ENCODE measurements around the gene LEAP2. TPM values are rescaled to one million over a fixed set of nuclear protein-coding genes. Genes with fewer than 3 reads are reported as not detected.

LEAP2 gene, protein sequence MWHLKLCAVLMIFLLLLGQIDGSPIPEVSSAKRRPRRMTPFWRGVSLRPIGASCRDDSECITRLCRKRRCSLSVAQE
- 1 to 10 TPM; 3.5 to 3.9 TPM for total RNA-seq

DNA sequence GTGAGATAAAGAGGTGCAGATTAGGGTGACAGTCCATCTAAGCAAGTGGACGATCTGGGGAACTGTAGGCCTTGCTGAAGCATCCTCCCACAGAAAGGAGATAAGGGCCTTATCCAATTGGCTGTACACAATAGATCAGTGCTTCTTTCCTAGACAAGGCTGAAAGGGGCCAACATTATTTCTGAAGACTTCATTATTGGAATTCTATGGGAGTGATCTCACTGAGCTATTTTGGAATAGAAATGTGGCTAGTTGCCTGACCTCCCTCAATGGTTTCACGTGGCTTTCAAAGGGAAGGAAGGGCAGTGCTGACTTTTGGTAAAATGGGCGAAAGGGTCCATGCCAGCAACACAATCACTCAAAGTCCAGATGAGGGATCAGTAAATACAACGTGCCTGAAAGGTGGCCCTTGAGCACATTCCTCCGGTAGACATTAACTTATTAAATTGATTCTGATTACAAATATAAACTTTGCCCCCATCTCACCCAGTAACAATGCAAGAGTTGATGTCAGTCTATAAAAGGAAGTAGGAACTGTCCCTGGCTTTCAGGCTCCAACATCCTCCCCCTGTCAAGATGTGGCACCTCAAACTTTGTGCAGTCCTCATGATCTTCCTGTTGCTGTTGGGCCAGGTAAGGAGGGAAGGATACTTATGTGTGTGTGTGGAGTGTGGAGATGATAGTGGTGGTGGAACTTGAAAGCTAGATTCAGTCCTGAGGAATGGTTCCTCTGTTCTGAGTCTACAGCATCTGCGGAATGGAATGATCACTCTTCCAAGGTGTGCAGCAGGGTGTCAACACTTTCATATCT is at the start of gene LEAP2:
Gene LEAP2, plus strand, starts transcription at position 550 of the 811 bp plus-strand sequence. Its CDS starts 27 bp downstream, at position 577.
- CTCF ChIA-PET: no interaction called here
- POLR2A ChIA-PET: interaction anchor here (0.6 kb wide), 1 partner anchor 1109 kb away, joined by 4 read pairs; no protein-coding TSS in a partner anchor

DNA sequence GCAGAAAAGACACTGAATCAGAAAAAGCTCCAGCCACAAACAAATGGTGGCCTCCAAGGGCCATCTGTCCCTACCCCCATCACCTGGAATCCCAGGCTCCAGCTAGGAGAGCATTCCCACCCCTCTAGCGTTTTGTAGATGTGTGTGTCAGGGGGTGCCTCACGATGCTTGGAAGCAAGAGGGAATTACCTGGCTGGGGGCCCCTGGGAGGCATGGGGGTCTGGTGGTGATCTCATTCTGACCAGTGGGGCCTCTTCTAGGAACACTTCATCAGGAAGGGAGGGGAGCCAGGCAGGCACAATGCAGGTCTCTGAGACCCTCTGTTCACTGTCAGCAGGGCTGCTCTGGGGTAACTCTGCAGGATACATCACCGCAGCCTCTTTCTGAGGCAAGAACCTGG is 49.0 kb upstream of the LEAP2 start:
- CTCF ChIA-PET: interaction anchor here (0.9 to 2.1 kb wide), 4 partner anchors 11 to 438 kb away, joined by 3 to 5 read pairs (median 4); no protein-coding TSS in a partner anchor
- POLR2A ChIA-PET: no interaction called here

DNA sequence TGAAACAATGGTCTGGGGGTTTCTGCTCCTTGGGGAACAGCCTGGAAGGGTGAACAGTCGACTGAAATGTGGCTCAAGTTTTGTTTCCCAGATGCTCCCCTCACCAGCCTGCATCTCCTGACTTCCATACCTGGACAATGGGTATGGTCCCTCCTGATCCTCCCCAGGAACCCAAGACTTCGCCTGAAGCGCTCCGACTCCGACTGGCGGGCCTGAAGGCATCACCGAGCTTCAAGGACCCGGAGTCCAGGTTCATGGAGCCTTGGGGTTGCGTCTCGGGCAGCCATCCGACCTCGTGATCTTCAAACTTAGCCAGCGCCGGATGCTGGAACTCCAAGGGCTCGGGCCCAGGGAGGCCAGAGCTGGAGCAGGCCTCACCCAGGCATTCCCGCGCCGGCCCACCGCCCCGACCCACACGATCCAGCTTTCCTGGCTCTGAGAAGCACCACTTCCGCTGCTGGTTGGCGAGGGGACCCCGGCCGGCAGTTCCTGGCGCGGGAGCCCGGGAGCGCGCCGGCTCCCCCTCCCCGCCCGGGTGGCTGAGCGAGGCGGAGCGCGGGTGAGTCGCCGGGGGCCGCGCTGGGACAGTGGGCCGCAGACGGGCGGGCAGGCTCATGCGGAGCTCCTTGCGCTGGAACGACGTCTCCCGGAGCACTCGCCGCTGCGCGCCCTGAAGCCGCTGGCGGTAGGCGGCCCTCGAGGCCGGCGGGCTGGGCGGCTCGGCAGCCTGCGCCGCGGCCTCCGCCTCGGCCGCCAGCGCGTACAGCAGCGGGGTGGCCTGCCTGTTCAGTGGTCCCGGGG is 48.2 kb upstream of the LEAP2 start:
- POLR2A ChIA-PET: interaction anchor here (0.6 kb wide), 1 partner anchor 89 kb away, joined by 5 read pairs; no protein-coding TSS in a partner anchor
- CTCF ChIA-PET: interaction anchor here (0.9 to 1.8 kb wide), 4 partner anchors 10 to 298 kb away, joined by 4 to 5 read pairs (median 4); no protein-coding TSS in a partner anchor

DNA sequence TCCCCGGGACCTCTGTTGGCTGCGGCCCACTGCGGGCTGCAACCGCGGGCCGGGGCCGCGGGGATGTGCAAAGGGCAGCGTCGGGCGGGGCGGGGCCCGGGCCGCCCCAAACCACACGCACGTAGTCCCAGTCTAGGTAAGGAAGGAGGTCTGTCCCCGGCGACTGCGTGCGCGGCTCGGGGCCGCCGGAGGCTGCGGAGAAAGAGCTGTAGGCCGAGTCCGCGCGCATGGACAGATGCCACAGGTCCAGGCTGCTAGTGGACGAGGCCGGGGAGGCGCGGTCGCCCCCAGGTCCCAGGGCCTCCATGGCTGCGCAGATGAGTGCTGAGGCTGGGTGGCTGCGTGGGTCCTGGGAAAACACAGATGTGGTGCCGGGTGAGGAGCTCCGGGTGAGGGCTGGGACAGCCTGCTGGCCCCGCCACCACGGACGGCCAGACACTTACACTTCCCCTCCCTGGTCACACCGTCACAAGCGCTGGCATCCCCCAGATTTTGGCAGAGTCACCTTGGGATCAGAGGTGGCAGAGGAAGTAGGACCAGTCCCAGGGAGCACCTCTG is 47.6 kb upstream of the LEAP2 start:
- POLR2A ChIA-PET: interaction anchor here (0.6 kb wide), 1 partner anchor 89 kb away, joined by 5 read pairs; no protein-coding TSS in a partner anchor

DNA sequence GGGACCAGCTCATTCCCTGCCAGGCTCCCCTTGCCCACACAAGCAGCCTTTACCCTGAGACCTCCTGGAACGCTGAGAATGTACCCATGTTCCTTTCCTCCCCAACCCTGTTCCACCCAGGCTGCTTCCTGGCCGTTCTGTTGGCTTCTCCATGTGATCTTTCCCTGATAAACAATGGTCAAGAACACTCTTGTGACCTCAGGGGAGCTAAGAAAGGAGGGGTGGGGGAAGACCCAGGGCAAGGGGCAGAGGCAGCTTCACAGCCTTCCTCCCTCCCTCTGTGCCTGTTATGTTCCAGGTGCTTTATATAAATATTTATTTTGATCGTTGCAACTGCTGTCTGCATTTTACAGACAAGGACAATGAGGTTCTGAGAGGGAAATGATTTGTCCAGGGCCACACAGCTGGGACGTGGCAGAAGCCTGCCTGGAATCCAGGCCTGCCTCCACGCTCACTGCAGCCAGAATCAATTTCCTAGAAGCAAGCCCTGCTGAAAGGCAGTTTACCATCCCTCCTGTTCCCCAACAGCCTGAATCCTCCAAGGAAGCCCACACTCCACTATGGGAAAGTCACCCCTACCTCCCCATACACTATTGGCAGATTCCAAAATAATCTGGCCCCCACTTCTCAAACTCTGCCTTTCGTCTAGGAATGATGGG is 46.9 kb upstream of the LEAP2 start:
- ChIA-PET CTCF (interaction anchor here (0.7 to 1.4 kb wide), 5 partner anchors 28 to 440 kb away, joined by 3 to 5 read pairs (median 4); partner anchors contain the start of genes GDF9 and UQCRQ), POLR2A (no interaction called here)

More for the DNA sequence above, 47.6 kb upstream of the LEAP2 start:
- CTCF ChIA-PET: interaction anchor here (0.7 to 1.4 kb wide), 5 partner anchors 29 to 440 kb away, joined by 3 to 5 read pairs (median 4); partner anchors contain the start of genes GDF9 and UQCRQ

DNA sequence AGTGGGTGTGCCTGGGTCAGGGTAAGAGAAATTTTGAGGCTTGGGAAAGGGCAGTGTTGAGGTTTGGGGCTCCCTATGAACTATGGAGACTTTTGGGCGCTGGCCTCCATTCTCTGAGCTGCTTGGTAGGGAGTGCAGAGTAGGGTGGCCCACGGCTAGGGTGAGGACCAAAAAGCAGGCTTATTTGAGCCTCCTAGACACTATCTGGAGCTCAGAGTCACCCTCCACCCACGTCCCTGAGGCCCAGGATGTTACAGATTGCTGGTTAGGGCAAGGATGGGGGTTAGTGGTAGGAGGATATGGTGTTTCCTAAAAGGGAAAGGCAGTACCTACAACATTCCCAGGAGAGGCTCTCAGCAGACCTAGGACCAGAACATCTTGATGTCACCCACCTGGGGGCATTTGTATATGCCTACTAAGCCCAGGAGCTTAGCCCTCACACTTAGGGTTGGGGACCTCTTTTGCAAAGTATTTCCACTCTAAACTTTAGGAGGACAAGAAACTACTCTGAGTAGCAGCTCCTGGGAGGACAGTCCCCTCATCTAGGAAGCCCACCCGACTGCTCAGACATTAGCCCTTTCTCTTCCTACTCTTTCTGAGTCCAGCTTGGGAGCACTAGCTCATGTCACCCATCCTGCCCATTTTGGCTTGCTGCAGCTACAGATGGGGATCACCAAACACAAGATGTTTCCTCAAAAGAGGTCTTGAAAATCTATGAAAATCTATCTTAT is 45.4 kb upstream of the LEAP2 start:
- CTCF ChIA-PET: interaction anchor here (0.7 to 4.7 kb wide), 5 partner anchors 9 to 55 kb away, joined by 3 to 20 read pairs (median 4); no protein-coding TSS in a partner anchor

DNA sequence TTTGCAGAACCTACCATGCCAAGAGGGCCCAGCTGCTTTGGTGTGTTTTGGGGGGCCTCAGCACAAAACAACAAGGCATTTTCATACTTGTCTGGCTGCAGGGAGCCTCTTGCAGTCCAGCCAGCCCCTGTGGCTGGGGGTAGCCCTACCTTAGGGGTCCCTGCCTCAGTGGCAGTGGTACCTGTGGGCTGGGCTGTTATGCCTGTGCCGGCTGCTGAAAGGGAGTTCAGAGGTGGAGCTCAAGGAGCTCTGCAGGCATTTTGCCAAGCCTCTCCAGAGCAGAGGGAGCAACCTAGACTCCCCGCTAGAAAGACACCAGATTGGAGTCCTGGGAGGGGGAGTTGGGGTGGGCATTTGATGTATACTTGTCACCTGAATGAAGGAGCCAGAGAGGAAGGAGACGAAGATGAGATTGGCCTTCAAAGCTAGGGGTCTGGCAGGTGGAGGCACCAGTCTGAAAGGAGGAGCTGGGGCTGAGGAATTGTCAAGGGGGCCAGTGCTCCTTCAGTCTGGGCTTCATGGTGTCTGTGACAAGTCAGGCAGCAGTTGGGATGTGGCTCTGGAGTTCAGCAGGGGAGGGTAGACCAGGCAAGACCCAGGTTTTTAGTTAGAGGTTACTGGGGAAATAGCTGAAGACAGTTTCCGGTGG is 44.5 kb upstream of the LEAP2 start:
- POLR2A ChIA-PET: no interaction called here
- CTCF ChIA-PET: interaction anchor here (1.0 to 4.7 kb wide), 8 partner anchors 9 to 302 kb away, joined by 3 to 20 read pairs (median 4); no protein-coding TSS in a partner anchor

More for the DNA sequence above, 45.4 kb upstream of the LEAP2 start:
- POLR2A ChIA-PET: no interaction called here

DNA sequence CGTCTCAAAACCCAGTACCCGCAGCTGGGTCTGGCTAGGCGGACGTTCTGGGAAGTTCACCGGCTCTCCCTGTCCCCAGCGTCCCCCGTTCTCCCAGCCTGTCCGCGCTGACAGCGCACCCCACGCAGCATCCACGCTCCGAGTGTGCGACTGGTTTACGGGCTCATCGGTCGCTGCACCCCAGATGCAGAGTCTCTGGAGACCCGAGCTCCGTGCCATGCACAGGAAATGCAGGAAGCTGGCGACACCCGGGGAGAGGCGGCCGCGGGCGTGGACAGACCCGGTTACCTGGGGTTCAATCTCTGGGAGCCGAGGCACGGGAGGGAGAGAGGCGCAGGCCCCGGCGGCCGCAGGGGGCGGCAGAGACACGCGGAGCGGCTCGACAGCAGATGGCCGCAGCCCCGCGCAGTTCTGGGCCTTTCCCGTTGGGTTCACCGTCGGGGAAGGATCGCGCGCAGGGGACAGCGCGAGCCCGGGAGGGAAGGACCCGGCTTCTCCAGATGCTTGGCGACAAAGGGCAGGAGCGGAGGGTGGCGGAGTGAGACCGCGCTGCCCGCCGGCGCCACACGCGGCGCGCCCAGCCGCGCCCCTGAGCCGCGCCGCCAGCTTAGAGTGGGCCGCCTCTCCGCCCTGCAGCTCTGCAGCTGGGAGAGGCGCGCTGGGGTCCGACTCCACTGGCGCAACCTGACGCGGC is 43.6 kb upstream of the LEAP2 start:
- CTCF ChIA-PET: interaction anchor here (1.0 to 4.7 kb wide), 8 partner anchors 10 to 303 kb away, joined by 3 to 20 read pairs (median 4); partner anchors contain the start of gene CCNI2

GRCh38 chr5:132830436-132831094 is 42.9 kb upstream of the LEAP2 start, which contains the start of gene SHROOM1:
Gene SHROOM1, minus strand, starts transcription at chr5:132830647. Its CDS starts 4,507 bp downstream, at chr5:132826140.
- POLR2A ChIA-PET: no interaction called here
- CTCF ChIA-PET: interaction anchor here (1.3 to 4.7 kb wide), 7 partner anchors 11 to 304 kb away, joined by 3 to 20 read pairs (median 5); partner anchors contain the start of gene CCNI2

More for the DNA sequence above, 43.6 kb upstream of the LEAP2 start:
- POLR2A ChIA-PET: no interaction called here

DNA sequence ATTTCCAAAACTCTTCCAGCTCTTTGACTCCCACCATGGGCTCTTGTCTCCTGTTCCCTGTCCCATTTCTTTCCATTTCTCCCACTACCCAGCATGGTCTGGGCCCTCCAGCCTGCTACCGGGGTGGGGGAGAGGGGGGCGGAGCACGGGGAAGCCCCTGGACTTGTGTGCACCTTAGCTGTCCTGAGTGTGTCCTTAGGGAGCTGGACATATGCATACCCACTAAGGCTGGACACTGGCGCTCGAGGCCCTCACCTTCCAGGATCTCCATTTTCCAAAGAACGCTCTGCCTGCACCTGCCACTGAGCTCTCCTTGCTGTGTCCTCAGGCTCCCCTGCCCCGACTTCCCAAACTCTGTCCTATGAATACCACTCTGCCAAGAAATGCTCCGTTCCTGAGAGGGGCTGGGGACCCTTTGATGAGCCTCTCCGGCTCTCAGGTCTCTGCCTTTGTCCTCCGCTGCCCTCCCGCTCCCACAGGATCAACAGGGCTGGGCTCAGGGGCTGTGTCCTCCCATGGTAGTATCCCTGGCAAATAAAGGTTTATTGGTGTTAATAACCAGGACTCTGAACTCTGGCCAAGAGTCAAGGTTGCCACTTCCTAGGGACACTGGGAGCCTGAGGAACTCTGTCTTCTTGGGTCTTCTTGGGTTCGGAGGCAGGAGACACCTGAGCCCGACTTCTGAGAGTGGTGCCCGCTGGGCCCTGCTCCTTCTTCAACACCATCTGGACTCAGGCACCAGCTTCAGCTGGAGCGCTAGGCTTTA is 42.2 kb upstream of the LEAP2 start:
- POLR2A ChIA-PET: no interaction called here

GRCh38 chr5:132832612-132833011 is 40.9 kb upstream of the LEAP2 start:
- ChIA-PET CTCF (interaction anchor here (0.8 to 4.7 kb wide), 2 partner anchors 13 to 56 kb away, joined by 3 to 20 read pairs; no protein-coding TSS in a partner anchor), POLR2A (no interaction called here)

More for the DNA sequence above, 42.2 kb upstream of the LEAP2 start:
- CTCF ChIA-PET: interaction anchor here (0.9 to 4.7 kb wide), 4 partner anchors 12 to 304 kb away, joined by 5 to 20 read pairs (median 6); partner anchors contain the start of gene CCNI2

- ChIA-PET CTCF (interaction anchor here (1.6 kb wide), 1 partner anchor 14 kb away, joined by 3 read pairs; no protein-coding TSS in a partner anchor), POLR2A (interaction anchor here (0.7 kb wide), 1 partner anchor 1325 kb away, joined by 3 read pairs; no protein-coding TSS in a partner anchor)
Measured at GRCh38 chr5:132834057-132834456, 39.4 kb upstream of the LEAP2 start.

DNA sequence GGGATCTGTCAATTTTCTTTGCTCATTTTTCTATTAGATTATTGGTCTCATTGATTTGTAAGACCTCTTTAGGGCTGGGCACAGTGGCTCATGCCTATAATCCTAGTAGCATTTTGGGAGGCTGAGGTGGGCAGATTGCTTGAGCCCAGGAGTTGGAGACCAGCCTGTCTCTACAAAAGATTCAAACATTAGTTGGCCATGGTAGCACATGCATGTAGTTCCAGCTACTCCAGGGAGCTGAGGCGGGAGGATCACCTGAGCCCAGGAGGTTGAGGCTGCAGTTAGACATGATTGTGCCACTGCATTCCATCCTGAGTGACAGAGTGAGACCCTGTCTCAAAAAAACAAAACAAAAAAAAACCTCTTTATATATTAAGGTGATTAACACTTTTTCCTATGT is 36.6 kb upstream of the LEAP2 start:
- CTCF ChIA-PET: interaction anchor here (0.7 kb wide), 1 partner anchor 52 kb away, joined by 3 read pairs; no protein-coding TSS in a partner anchor
- POLR2A ChIA-PET: no interaction called here

DNA sequence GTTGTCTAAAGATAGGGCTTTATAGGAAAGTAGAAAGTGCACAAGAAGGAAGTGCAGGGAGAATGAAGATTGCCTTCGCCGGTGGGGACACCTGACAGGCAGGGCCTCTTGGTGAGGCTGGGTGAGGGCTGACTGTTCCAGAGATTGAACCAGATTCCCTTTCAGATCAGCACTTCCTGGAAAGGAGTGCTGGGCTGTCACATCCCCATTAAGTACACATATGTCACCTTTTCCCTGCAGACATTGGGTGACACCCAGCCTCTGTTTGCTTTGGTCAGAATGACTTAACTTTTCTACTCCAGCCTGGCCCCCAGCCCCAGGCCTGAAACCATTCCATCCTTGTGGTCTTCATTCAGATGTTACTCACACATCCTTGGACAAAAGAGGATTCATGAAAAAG is 35.6 kb upstream of the LEAP2 start:
- ChIA-PET CTCF (interaction anchor here (0.6 to 0.7 kb wide), 2 partner anchors 51 to 311 kb away, joined by 3 to 4 read pairs; no protein-coding TSS in a partner anchor), POLR2A (no interaction called here)

All from activated CD8-positive, alpha-beta memory T cell treated with anti-CD3 and anti-CD28 coated beads for 36 hours (primary cell).